H9 (cell line): Measurements from ENCODE around the gene LMO4. TPM values are rescaled to one million over a fixed set of nuclear protein-coding genes. Genes with fewer than 3 reads are reported as not detected.

Experiments used
- DNase-seq: peaks from one replicate; pipeline ENCODE4 v3.0.0-alpha.2; 2017
- H2AFZ ChIP-seq: one replicate; pipeline ENCODE4 v1.6.1; 2013; ENCODE audit warnings: mild to moderate bottlenecking, low read length, control low read depth, moderate library complexity
- H2AK5ac ChIP-seq: 2 replicates; pipeline ENCODE4 v1.6.1; 2013; ENCODE audit warnings: low read length, control low read depth, mixed read lengths; ENCODE audit not compliant: insufficient read length
- H2BK120ac ChIP-seq: one replicate; pipeline ENCODE4 v1.6.1; 2013; ENCODE audit warnings: low read depth, mild to moderate bottlenecking, low read length, control low read depth, inconsistent platforms; ENCODE audit not compliant: poor library complexity, severe bottlenecking
- H2BK12ac ChIP-seq: 2 replicates; pipeline ENCODE4 v1.6.1; 2013; ENCODE audit warnings: low read length, control low read depth, mixed read lengths, low read depth; ENCODE audit not compliant: insufficient read length
- H2BK15ac ChIP-seq: 2 replicates; pipeline ENCODE4 v1.6.1; 2013; ENCODE audit warnings: low read depth, low read length, control low read depth
- H2BK20ac ChIP-seq: one replicate; pipeline ENCODE4 v1.6.1; 2013; ENCODE audit warnings: low read depth, mild to moderate bottlenecking, low read length, control low read depth, inconsistent platforms; ENCODE audit not compliant: poor library complexity, severe bottlenecking
- H2BK5ac ChIP-seq: 2 replicates; pipeline ENCODE4 v1.6.1; 2013; ENCODE audit warnings: low read length, control low read depth, mixed read lengths; ENCODE audit not compliant: insufficient read length
- H3K14ac ChIP-seq: 2 replicates; pipeline ENCODE4 v1.6.1; 2013; ENCODE audit warnings: low read length, control low read depth; ENCODE audit not compliant: insufficient read depth
- H3K18ac ChIP-seq: 2 replicates; pipeline ENCODE4 v1.6.1; 2013; ENCODE audit warnings: low read depth, mild to moderate bottlenecking, mixed read lengths, low read length, control low read depth; ENCODE audit not compliant: insufficient read length
- H3K23ac ChIP-seq: 2 replicates; pipeline ENCODE4 v1.6.1; 2013; ENCODE audit warnings: low read length, control low read depth, mixed read lengths, low read depth; ENCODE audit not compliant: insufficient read length
- H3K23me2 ChIP-seq: 2 replicates; pipeline ENCODE4 v1.6.1; 2013; ENCODE audit warnings: low read depth, mild to moderate bottlenecking, mixed read lengths, low read length, control low read depth; ENCODE audit not compliant: insufficient read length, poor library complexity, severe bottlenecking
- H3K27ac ChIP-seq: 2 replicates; pipeline ENCODE4 v1.5.1; 2013; ENCODE audit warnings: low read length, control low read depth, mixed read lengths, low read depth; ENCODE audit not compliant: insufficient read length
- H3K27me3 ChIP-seq: 2 replicates; pipeline ENCODE4 v1.6.1; 2013; ENCODE audit warnings: low read length, control low read depth, inconsistent platforms; ENCODE audit not compliant: insufficient read depth
- H3K4ac ChIP-seq: 2 replicates; pipeline ENCODE4 v1.6.1; 2013; ENCODE audit warnings: low read depth, mild to moderate bottlenecking, control low read depth, inconsistent platforms, low read length, moderate library complexity
- H3K4me1 ChIP-seq: 2 replicates; pipeline ENCODE4 v1.6.1; 2013; ENCODE audit warnings: low read length, control low read depth, inconsistent platforms; ENCODE audit not compliant: insufficient read depth
- H3K4me2 ChIP-seq: 2 replicates; pipeline ENCODE4 v1.6.1; 2013; ENCODE audit warnings: low read length, control low read depth, mixed read lengths; ENCODE audit not compliant: insufficient read length, insufficient read depth
- H3K56ac ChIP-seq: 2 replicates; pipeline ENCODE4 v1.6.1; 2013; ENCODE audit warnings: low read depth, mild to moderate bottlenecking, mixed read lengths, low read length, control low read depth; ENCODE audit not compliant: insufficient read length
- H3K79me1 ChIP-seq: 2 replicates; pipeline ENCODE4 v1.6.1; 2013; ENCODE audit warnings: low read depth, mild to moderate bottlenecking, moderate library complexity, low read length, control low read depth, inconsistent platforms; ENCODE audit not compliant: insufficient read depth, poor library complexity, severe bottlenecking
- H3K79me2 ChIP-seq: 2 replicates; pipeline ENCODE4 v1.6.1; 2013; ENCODE audit warnings: low read length, control low read depth, inconsistent platforms; ENCODE audit not compliant: insufficient read depth
- H3K9ac ChIP-seq: 2 replicates; pipeline ENCODE4 v1.6.1; 2013; ENCODE audit warnings: low read length, control low read depth, mixed read lengths; ENCODE audit not compliant: insufficient read length; ENCODE audit errors: extremely low read depth
- H3K9me3 ChIP-seq: one replicate; pipeline ENCODE4 v1.6.1; 2013; ENCODE audit warnings: low read depth, low read length, inconsistent platforms; ENCODE audit not compliant: control insufficient read depth
- H3T11ph ChIP-seq: one replicate; pipeline ENCODE4 v1.6.1; 2013; ENCODE audit warnings: mild to moderate bottlenecking, low read length, control low read depth, inconsistent platforms
- H4K20me1 ChIP-seq: one replicate; pipeline ENCODE4 v1.6.1; 2013; ENCODE audit not compliant: control insufficient read depth, insufficient read length, insufficient read depth
- H4K5ac ChIP-seq: 2 replicates; pipeline ENCODE4 v1.6.1; 2013; ENCODE audit warnings: low read depth, mild to moderate bottlenecking, mixed read lengths, low read length, control low read depth; ENCODE audit not compliant: insufficient read length
- H4K8ac ChIP-seq: replicated peaks from 2 replicates; pipeline ENCODE4 v1.6.1; 2013; ENCODE audit warnings: low read length, control low read depth, mixed read lengths, low read depth; ENCODE audit not compliant: insufficient read length
- H4K91ac ChIP-seq: 2 replicates; pipeline ENCODE4 v1.6.1; 2013; ENCODE audit warnings: low read depth, mild to moderate bottlenecking, moderate library complexity, mixed read lengths, low read length, control low read depth; ENCODE audit not compliant: insufficient read length
- H3K27ac Mint-ChIP-seq, 3 experiments: 2 replicates in 2 of 3; 3 replicates in 1 of 3; pipeline ENCODE4 v1.8.0; 2020 to 2021; ENCODE audit warnings: mixed read lengths in 3 of 3, mild to moderate bottlenecking in 1 of 3, moderate library complexity in 1 of 3
- H3K27me3 Mint-ChIP-seq: 2 replicates; pipeline ENCODE4 v1.8.0; 2021; ENCODE audit warnings: low read depth, mild to moderate bottlenecking, moderate library complexity, mixed read lengths
- H3K36me3 Mint-ChIP-seq, 3 experiments: 2 replicates in 2 of 3; 3 replicates in 1 of 3; pipeline ENCODE4 v1.8.0; 2020 to 2021; ENCODE audit warnings: low read depth in 3 of 3, mixed read lengths in 3 of 3; ENCODE audit not compliant: insufficient read depth in 1 of 3
- H3K4me1 Mint-ChIP-seq, 2 experiments: 2 replicates each; pipeline ENCODE4 v1.8.0; 2020; ENCODE audit warnings: mixed read lengths in 2 of 2
- H3K4me3 Mint-ChIP-seq, 2 experiments: 2 replicates in 1 of 2; 3 replicates in 1 of 2; pipeline ENCODE4 v1.8.0; 2020 to 2021; ENCODE audit warnings: mild to moderate bottlenecking in 2 of 2, mixed read lengths in 2 of 2, moderate library complexity in 1 of 2
- H3K9me3 Mint-ChIP-seq, 2 experiments: 2 replicates in 1 of 2; 3 replicates in 1 of 2; pipeline ENCODE4 v1.8.0; 2020; ENCODE audit warnings: mild to moderate bottlenecking in 2 of 2, mixed read lengths in 2 of 2, moderate library complexity in 1 of 2
- CTCF ChIP-seq: fragments of 200-600 bp; sonication (generic); conservative IDR thresholded peaks from 3 replicates; pipeline ENCODE4 v1.8.0; 2021; ENCODE audit warnings: antibody characterized with exemption, mild to moderate bottlenecking
- WGBS: extraction: QIAGEN DNeasy Blood & Tissue Kit; methylation state at CpG from one replicate; pipeline ENCODE4 v1.1.7; 2013; ENCODE audit warnings: missing lambda C conversion rate, low lambda C conversion rate, mixed read lengths; ENCODE audit not compliant: insufficient read length; ENCODE audit errors: extremely low coverage; 5-methylcytosine and 5-hydroxymethylcytosine counted together
- total RNA-seq: library from RNA; stranded (reverse); gene quantifications from 2 replicates; pipeline ENCODE4 v1.2.1, GENCODE V29; 2021

LMO4 gene
- total RNA-seq, 1 experiment from 2014 or later: 64.9 TPM

- Histone ChIP-seq H2AFZ (no peak overlapping the region), H3K4ac (no peak overlapping the region), H3K9me3 (no peaks in the 10 kb centered on the region), H2BK120ac (no peak overlapping the region), H2BK12ac (no peak overlapping the region), H3K4me2 (peak overlapping the region; percentile 87), H2AK5ac (no peak overlapping the region), H3K9ac (peak overlapping the region; percentile 92), H4K8ac (no peak overlapping the region), H3K56ac (no peak overlapping the region), H3K79me2 (peaks cover 16% of the 10 kb centered on the region; the same call in 1 of the 2 replicates), H3K4me1 (peaks cover 10% of the 10 kb centered on the region; the same call in 1 of the 2 replicates), H3K27me3 (no peaks in the 10 kb centered on the region), H3K79me1 (no peaks in the 10 kb centered on the region), H3K23ac (no peak overlapping the region), H4K20me1 (peaks cover 2% of the 10 kb centered on the region), H3K14ac (peak overlapping the region; percentile 58; the same call in 1 of the 2 replicates), H4K5ac (no peak overlapping the region), H2BK20ac (no peak overlapping the region), H3K23me2 (peaks cover 20% of the 10 kb centered on the region), H3K27ac (peak overlapping the region; percentile 60), H2BK5ac (no peak overlapping the region), H4K91ac (no peak overlapping the region), H2BK15ac (no peak overlapping the region), H3T11ph (no peak overlapping the region), H3K18ac (peak overlapping the region; percentile 40)
- peak; percentile 59 for DNase-seq
- peaks cover 20 to 25% (median 24%) of the 10 kb centered on the region in 3 experiments for H3K36me3 Mint-ChIP-seq
- H3K27ac Mint-ChIP-seq: peak overlapping the region; percentile 92 to 98 (median 96)
- TF ChIP-seq CTCF: no peak
- WGBS: no CpG with 5 or more reads among the region's 19 CpGs
- no peaks in the 10 kb centered on the region; a peak in 1 of 5 replicates for H3K9me3 Mint-ChIP-seq
- peaks cover 3% of the 10 kb centered on the region for H3K27me3 Mint-ChIP-seq
- H3K4me3 Mint-ChIP-seq: peak overlapping the region; percentile 82 to 91
- peaks cover 38 to 39% of the 10 kb centered on the region in 2 experiments for H3K4me1 Mint-ChIP-seq
These were observed 1.6 kb downstream of the LMO4 start for GRCh38 chr1:87330057-87330884.
